OCI-M2 (cell line): ENCODE measurements around the gene SNCA.

ENCODE experiments used
- DNase-seq: peaks from one replicate; lab custom pipeline; 2025; ENCODE audit not compliant: unreplicated experiment; lab: John Stamatoyannopoulos, UW

SNCA gene

DNA sequence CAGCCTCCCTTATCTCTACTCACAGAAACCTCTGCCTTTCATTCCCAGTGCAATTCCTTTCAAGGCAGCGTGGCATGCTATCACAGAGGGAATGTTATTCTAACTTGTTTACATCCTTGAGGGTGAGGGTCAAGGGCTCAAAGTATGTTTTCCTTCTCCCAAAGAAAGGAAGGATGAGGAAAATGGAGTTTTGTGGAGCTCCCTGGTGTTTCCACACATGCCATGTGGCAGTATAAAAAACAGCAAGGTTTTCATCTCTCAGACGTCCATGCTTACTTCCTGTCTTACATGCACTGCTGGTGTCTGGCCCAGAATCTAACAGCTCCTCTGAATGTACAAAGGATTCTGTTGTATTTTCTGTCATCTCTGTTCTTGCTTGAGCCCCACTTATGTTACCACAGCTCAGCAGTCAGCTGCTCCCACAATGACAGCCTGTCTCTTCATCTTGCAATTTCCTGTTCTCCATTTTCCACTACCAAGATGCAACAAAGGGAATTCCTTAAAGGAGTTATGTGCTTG, 128.0 kb downstream of the SNCA start:
- no peak for DNase-seq

DNA sequence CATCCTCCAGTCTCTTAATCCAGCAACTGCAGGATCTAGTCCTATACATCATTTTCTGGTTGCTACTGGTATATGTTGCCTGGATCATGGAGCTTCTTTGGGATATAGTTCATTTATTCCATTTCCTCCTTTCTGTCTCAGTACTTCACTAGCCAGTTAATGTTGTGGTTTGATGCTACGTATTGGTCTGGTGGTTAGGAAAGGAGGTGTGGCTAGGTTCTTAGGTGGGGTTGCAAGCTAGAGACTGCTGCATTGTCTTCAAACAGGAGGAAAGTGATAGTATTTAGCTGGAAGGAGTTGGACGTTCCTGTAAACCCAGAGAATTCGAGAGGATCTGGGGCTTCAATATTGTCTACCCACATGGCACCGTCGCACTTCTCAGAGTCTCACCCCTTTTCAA, 129.5 kb downstream of the SNCA start:
- no peak for DNase-seq

DNA sequence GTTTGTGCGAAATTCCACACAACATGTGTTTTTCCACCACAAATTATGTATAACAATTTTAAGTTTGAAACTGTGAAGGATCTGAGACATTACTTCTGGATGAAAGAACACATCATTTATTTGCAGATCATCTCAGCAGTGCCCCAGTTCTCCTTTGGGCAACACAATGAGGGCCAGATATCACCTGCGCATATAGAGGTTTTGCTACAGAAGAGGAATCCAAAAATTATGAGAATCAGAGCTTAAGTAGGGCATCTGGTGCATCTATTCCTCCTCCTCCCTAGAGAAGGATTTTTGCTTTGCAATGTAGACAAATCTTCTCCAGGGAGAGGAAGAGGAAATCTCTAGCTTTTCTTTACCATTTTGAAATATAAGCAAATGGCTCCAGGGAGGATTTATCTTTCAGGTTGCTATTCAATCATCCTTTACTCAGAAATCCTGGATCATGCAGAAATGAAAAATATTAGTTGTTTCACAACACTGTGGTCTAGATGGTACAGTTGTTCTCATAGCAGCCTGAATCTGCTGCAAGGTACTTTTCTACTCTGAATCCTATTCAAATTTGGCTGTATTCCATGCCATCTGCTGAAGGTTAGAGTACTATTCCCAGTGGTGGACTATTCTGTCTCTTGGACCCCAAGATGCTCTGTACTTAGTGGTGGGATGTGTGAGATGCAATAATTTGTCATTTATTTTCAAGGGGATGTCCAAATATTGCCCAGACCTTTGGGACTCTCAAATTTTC, 132.1 kb downstream of the SNCA start:
- no peak for DNase-seq

DNA sequence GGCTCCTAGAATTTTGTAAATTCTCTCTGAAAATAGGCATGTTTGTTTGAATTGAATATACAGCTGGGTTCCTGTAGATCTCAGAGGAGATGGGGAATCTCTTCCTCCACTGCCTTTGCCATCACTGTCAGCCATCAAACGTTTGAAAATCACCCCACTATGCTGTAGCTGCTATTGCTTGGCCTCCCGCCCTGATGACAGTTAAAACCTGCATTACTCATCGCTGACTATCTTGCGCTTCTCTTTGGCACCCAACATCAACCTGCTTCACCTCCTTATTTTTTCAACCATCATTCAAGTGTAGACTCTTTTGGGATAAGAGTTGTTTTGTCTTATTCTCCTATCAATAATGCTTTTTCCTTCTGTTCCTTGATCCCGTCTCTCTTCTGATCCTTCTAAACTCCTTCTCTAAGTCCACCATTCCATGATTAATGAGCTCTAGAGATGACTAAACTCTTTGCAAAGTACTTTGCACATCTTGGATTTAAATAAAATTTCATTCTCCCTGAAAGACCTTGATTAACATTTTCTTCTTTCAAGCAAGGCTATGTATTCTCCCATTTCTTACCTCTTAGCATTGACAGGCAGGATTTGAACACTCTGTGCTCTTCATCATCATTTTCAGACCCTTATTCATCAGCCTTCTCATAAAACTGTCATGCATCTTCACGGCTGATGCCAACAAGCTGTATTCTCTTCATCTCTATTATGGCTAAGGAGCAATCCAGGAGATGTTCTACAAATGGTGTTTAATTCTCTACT, 133.0 kb downstream of the SNCA start:
- no peak for DNase-seq

DNA sequence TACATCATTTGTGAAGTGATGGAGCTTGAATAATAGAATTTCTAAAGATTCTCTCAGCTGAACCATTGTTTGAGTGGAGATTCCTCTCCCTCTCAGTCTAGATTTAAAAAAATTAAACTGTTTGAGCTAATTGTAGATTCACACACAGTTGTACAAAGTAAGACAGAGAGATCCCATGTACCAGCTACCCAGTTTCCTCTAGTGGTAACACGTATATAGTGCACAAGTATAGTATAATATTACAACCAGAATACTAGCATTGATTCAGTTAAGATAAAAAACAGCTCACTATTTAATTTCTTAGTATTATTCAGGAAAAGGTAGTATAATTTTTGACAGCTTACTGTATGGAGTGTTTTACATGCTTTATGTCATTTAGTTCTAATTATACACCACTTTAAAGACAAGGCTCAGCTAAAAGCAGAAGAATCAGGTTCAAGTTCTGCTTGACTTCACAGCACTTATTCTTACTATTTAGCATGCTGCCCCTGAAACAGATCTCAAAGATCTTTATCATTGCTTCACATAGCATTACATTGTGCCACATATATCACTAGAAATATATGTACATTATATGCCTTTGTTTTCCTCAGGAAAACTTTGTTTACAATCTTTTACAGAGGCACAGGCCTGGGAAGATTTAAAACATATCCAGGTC, 136.1 kb downstream of the SNCA start:
- DNase-seq, result no peak

DNA sequence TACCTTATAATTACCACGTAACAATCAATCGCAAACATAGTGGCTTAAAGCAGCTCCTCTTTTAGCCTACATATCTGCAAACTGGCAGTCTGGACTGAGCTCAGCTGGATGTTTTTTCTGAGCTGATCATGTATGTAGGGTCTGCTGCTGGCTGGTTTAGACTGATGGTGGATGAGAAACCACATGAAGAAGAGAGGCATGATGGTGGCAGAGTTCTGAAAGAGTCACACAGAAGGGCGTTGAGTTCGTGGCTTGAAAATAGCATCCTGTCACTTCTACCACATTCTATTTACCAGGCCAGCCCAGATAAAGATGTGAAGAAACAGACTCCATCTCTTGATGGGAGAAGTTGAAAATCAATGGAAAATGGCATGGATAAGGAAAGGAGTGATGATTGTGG, 151.3 kb downstream of the SNCA start:
- no peak for DNase-seq

DNA sequence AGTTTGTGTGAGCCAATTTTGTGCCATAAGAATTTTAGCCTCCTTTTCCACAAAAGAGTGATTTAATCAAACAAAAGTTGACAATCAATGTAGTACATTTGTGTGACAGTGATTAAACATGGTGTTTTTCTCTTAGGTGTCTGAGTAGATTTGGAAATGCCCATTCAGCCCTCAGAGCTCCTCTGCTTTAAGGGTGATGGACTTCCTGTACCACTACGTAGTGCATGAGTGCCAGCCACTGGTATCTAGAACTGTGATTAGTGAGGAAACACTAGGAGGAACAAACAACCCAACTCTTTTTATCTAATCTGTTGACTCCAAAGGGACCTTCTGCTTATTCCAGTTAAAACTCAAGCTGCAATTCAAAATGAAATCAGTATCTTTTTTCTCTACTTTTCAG, 151.7 kb downstream of the SNCA start:
- DNase-seq, result no peak

DNA sequence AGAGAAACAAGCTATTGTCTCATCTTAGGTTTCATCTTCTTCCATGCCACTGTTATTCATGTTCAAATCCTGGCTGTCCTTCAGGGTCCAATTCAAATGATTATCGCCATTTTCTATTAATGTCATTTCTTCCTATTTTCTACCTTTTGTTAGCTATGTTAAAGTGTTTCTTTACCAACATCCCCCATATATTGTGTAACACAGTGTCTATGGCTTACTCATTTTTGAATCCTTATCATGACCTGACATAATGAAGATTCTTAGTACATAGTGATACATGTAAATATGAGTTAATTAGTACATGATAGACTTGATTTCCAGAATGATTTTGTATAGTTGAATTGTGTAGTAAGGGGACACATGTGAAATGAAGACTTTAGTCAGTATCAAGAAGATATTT, 152.4 kb downstream of the SNCA start:
- no peak for DNase-seq

DNA sequence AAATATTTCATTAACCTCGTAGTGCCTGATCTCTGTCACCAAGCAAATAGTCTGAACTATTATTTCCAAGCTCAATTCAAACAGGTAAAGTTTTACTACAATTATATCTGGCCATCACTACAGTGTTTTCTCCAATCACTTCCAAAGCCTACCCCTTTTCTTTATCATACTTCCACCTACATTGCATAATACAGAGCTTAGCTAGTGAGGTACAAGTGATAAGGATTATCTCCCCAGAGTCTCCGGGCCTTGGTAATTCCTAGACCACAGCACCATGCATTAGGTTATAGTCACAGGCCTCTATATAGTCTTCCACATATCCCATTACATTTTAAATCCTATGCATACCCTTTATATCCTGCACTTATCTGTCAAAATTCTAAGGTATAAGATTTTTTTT, 154.2 kb downstream of the SNCA start:
- DNase-seq, result no peak

DNA sequence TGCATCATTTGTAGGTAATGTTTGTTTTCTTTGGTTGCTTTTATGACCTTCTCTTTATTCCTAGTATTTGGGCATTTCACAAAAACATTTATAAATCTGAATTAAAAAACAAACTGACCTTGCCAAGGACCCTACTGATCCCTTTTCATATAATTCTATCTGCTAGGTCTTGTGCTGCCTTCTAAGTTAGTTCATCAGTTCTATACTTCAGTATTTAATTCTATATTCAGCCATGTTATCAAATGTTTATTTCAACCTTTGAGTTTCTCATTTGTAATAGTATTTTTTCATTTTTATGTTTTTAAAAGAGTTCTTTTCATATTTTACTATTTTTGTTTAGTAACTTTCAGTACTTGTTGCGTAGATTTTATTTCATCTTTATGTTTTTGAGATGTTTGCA, 155.3 kb downstream of the SNCA start:
- DNase-seq, result no peak

DNA sequence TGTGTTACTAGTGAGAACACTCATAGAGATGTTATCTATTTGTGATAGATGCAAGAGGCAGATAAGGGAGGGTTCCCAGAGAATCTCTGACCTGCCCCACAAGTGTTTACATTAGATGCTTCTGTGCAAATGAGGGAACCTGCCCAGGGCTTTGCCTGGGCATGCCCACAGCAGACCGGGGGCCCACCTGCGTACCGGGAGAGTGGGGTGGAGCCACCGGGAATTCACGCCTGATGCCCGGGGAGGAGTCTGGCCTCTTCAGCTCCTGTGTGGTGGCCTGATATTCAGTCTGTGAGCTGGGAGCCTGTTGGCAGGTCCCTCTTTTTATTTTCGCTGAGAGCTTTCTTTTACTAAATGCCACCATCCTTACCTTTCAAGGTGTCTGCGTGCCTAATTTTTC, 155.7 kb downstream of the SNCA start:
- no peak for DNase-seq

DNA sequence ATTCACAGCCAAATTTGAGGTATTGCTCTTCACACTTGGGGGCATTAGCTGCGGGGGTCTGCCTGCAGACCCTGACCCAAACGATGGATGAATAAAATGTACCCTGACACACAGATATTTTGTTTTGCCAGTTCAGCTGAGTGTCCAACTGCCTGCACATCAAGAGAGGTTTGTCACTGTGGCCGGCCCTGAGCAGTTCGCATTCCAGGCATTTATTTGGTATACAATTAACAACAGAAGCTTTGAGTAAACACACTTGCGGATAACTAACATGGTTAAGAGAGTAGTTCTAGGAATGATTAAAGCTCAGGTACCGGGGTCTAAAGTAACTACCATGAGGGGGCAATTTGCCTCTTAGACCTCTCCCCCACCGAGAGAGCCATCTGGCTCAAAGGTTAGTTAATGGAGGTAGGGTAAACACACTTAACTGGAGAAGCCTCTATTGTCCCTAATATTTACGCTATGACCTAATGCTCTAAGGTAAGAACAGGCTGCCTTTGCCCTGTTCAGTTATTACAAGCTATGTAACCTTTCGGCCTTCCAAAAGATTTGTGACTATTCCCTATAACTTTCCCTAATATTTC, 162.0 kb downstream of the SNCA start:
- no peak for DNase-seq
